NK-92 (cell line): Measurements from ENCODE around the gene PUS7.
"Not testable (repeated sequence)": the region's sequence is repeated elsewhere in the genome, so short reads cannot be mapped to it uniquely, and the experiment has no call there.

ENCODE experiments used
- DNase-seq: peaks from one replicate; lab custom pipeline; 2025; ENCODE audit not compliant: unreplicated experiment; lab: John Stamatoyannopoulos, UW

Gene PUS7

DNA sequence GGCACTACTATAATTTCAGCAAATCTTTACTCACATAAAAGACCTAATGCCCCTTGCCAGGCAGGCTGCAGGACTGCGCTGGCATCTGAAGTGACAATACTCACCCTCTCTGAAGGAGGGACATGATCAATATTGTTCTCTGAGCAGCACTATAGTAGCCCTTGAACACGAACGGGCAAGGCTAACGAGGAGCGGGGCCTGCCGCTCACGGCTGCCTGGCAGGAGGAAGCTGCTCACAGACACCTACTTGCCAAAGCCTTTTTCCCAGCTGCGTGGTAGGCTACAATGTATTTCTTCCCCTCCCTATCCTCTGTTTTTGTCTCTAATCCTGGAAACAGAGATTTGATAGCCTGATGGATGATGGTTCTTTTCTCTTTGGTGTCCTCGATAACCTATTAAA lies 19.9 kb downstream of the PUS7 start:
- DNase-seq = no peak

- no peak for DNase-seq
Observed at GRCh38 chr7:105497016-105497415, 25.1 kb downstream of the PUS7 start.

GRCh38 chr7:105496521-105496920 lies 25.6 kb downstream of the PUS7 start:
- DNase-seq = no peak

DNA sequence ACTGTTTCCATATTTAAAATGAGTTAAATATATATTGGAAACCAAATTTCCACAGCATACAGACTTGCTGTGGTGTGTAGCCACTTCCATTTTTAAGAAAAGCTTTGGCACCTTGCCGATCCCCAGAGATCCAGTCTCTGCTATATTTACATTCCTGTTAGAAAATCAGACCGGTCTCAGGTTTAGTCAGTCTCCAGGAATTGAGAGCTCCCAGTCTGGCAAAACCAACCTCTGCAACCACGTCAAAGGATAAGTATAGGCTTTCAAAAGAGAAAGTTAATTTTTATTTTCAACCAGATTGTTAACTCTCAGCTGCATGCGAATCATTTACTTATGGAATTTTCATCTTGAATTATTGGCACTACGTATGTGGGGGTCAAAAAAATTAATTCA lies 28.2 kb downstream of the PUS7 start:
- DNase-seq = no peak

DNA sequence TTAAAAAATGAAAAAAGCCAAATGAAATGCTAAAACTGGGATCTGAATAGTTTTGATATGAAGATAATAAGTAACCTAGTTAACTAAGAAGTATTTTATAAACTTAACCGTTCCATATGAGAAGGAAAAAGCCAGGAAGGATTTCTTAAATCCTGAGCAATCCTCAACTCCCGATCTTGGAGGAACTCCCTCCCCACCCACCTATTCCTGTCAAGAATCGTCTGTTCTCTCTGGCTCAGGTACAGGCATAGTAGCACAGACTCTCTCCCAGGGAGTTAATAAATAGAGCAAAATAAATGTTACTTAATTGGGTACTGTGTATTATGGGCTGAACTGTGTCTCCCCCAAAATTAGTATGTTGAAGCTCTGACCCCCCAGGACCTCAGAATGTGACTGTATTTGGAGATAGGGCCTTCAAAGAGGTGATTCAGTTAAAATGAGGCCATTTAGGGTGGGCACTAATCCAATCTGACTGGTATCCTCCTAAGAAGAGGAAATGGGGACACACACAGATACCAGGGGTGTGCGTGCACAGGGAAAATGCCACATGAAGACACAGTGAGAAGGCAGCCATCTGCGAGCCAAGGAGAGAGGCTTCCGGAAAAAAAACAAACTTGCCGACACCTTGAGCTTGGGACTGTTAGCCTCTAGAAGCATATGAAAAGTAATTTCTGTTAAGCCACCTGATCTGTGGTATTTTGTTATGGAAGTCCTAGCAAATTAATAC lies 28.7 kb downstream of the PUS7 start:
- no peak for DNase-seq

- DNase-seq = no peak
Observed at GRCh38 chr7:105489409-105489808, 32.7 kb downstream of the PUS7 start.

DNA sequence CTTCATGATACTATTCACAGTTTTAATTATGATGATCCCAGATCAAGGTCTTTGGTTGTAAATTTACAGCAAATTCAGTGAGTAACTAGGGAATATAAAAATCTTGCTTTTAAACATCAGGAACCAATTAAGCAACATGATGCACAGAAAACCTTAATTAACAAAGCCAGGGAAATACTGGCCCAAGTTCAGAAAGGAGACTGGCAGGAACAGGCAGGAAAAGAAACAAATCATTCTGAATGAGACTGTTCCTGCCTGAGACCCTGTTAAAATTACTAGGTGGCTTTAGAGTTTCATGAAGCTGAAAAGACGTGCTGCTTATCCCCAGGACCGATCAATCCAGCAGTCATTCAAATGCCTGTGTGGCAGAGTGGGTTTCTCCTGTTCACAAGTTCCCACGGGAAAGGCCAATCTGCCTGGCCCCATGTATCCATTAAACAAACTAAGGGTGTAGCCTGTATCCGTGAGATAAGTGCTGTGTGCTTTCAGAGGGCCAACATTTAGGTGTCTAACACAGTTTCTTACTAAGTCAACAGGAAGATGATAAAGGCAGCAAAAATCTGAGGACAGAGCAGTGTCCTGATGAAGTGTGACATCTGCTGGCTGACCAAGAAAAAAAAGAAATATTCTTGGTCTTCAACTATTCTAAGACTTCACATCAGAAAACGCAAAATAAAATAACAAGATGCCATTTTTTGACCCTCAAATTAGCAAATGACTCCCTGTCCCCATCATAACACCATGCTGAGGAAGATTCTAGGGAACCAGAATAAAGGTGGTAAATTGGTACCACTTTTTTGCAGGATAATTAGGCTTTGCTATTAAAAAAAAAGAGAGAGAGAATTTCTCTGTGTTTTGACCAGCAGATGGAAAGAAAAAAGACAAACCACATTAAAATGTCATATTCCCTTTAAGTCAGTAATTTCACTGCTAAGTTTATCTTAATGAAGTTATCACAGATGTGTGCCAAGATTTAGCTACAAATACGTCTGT lies 34.2 kb downstream of the PUS7 start:
- DNase-seq = no peak

GRCh38 chr7:105480931-105481330 lies 41.1 kb downstream of the PUS7 start:
- no peak for DNase-seq

DNA sequence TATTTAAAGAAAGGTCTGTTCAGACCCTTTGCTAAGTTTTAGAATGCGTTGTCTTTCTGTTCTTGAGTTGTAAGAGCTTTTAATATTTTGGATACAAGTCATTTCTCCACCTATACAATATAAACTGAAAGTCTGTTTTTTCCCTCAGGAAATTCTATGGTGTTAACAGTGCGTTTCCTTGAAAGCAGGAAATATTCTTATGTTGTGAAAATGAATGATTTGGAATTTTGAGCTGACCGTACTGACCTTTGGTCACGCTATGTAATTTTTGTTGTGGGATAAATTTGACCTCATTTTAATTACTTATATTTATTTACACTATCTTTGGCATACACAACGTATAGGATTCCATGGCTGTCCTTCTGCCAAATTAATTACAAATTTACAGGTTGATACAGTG lies 43.5 kb downstream of the PUS7 start:
- DNase-seq = no peak

- DNase-seq = no peak
Observed at GRCh38 chr7:105477908-105478307, 44.2 kb downstream of the PUS7 start.

DNA sequence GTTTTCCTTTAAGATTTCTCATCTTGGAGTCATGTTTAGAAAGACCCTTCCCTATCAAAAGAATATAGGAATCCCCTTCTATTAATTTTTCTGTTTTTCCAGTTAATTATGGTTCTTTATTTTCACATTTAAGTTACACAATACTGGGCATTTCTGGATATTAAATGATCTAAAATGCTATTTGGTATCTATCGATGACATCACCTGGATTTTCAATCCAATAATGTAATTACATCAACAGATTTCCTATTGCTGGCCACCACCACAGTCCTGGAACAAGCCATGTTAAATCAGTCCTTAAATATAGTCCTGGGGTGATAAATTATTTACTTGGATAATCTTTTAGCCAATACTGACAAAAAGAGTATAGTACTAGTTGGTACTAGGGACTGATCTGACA lies 48.0 kb downstream of the PUS7 start:
- DNase-seq = no peak

DNA sequence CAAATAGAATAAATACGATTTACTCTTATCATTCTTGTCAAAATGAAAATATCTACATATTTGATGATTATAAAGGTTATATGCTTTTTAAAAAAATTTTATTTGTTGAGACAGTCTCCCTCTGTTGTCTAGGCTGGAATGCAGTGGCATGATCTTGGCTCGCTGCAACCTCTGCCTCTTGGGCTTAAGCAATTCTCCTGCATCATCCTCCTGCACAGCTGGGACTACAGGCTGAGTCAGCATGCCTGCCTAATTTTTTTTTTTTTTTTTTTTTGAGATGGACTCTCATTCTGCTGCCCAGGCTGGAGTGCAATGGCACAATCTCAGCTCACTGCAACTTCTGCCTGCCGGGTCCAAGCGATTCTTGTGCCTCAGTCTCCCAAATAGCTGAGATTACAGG lies 48.9 kb downstream of the PUS7 start:
- no peak for DNase-seq

- no peak for DNase-seq
Observed at GRCh38 chr7:105470846-105471245, 51.2 kb downstream of the PUS7 start.

- no peak for DNase-seq
Observed at GRCh38 chr7:105470090-105470489, 52.0 kb downstream of the PUS7 start.

- no peak for DNase-seq
Observed at GRCh38 chr7:105462765-105463420, 59.2 kb downstream of the PUS7 start.

DNA sequence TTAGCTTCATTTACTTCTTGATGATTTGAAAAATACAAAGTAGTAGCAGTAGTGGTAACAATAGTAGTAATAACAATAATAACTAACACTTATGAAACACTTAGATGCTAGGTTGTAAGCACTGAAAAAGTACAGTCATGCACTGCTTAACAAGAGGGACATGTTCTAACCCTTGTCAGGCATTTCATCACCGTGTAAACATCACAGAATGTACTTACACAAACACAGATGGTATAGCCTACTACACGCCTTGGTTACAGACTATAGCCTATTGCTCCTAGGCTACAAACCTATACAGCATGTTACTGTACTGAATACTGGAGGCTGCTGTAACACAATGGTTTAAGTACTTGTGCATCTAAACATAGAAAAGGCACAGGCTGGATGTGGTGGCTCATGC lies 60.6 kb downstream of the PUS7 start:
- no peak for DNase-seq

- DNase-seq = no peak
Observed at GRCh38 chr7:105457619-105458225, 64.3 kb downstream of the PUS7 start.

GRCh38 chr7:105454921-105455320 lies 67.2 kb downstream of the PUS7 start:
- no peak for DNase-seq

DNA sequence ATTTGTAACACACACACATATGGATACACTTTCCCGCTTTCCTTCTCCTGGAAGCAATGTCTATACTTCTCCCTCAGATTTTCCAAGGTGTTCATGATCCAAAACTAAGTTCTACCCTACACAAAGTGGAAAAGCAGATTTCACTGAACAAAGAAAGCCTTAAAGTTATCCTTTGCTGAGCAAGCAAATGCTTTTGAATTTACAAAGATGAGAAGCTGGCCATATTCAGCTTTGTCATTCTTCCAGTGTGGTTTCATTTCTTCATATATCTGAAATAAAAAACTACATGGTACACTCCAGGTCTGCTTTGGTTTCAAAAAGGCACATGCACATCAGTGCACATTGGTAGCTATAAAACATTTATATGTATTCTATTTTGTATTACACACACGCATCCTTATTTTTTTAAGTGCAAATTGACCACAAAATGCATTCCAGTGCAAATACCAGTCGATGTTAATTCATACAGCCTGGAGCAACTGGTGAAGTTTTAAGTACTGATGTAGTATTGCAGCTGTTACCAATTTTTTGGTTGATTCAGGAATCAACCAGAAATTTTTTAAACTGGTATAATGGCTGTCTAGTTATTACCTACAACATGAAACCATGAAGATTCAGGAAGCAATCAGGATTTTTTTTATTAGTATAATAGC lies 67.8 kb downstream of the PUS7 start:
- no peak for DNase-seq

DNA sequence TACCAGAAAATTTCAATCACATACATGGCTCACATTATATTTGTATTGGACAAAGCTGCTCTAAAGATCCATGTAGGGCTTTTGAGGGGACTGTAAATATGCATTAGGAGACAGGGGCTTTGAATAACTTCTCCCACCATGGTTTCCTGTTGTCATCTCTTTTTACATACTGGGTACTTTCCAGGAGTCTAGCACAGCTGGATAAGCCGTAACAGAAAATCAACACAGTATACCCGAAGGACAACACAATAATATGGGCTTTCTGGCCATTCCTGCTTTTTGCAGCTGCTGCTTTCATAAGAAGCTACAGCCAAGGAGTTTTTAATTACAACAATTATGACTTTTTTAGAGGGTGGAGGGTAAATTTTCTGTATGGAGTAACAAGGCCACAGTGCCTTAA lies 70.0 kb downstream of the PUS7 start:
- DNase-seq = no peak

DNA sequence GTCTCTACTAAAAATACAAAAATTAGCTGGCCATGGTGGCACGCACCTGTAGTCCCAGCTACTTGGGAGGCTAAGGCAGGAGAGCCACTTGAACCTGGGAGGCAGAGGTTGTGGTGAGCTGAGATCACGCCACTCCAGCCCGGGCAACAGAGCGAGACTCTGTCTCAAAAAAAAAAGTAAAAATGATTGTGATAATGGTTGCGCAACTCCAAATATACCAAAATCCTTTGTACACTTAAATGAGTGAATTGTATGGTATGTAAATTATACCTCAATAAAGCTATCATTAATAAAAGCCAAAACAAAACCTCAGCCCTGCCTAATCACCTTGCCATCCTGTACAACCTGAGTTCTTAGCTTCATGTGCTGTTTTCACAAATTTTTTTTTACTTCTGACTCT lies 71.2 kb downstream of the PUS7 start:
- DNase-seq = not testable (repeated sequence)
